Measurements from ENCODE around the gene AK4. TPM values are rescaled to one million over a fixed set of nuclear protein-coding genes. Genes with fewer than 3 reads are reported as not detected.

The AK4 gene
- total and polyA plus RNA-seq, 2 of the 4 experiments (the other 2 are of a cell fraction): 12.4 to 30.3 TPM

DNA sequence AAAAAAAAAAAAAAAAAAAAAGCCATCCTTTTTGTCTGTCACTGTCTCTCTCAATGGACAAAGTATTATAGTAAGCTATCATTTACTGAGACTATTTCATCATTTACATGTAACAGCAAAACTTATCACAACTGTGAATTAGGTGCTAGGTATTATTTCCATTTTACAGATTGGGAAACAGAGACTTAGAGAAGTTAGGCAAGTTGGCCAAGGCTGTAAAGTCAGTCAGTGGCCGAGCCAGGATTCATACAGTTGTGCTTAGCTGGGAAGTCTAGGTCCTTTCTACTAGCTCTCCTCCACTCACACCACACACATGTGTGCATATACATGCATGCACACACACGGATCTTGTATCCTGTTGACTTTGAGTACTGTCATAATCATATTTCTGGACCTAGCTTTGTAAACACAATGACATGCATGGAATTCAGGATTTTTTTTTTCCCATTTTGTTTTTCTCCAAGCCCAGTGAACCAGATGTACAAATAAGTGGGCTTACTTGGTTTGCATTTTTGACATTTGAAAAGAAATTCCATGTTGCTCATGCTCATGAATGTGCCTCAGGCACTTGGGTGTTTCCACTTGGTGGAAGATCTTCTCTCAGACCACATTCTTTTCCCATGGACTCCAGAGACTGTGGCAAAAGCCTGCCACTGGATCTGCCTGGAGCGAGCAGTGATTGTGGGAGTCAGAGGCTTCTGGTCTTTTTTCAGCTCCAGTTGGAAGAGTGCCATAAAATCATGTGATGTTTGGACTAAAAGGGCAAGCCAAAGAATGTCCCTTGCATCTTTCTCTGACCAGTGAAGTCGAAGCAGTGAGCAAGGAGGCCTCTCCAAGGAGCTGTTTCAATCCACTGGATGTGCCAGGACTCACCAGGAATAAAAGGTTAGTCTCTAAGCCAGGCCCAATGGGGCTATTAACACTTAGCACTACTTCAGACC lies 99.7 kb downstream of the AK4 start:
- dilution Hi-C loops (cut with HindIII; ENCODE audit: low sequenced_read_pairs, unreplicated experiment): no loop called here
- in situ Hi-C loops (cut with MboI; ENCODE audit: low sequenced_read_pairs): no loop called here
- 0% methylated on average over 1 of the region's 4 CpGs; no CpG with 5 or more reads in 1 of the 2 experiments for WGBS, 2 experiments (ENCODE audit: extremely low coverage in 2 of 2, insufficient read length in 1 of 2)
- no peak for TF ChIP-seq RAD21 (IDR thresholded peaks at IDR 0.05; ENCODE audit: low read length)
- no peak for TF ChIP-seq SMC3 (IDR thresholded peaks at IDR 0.05; ENCODE audit: low read depth, low read length)
- TF ChIP-seq, protein P1, sequence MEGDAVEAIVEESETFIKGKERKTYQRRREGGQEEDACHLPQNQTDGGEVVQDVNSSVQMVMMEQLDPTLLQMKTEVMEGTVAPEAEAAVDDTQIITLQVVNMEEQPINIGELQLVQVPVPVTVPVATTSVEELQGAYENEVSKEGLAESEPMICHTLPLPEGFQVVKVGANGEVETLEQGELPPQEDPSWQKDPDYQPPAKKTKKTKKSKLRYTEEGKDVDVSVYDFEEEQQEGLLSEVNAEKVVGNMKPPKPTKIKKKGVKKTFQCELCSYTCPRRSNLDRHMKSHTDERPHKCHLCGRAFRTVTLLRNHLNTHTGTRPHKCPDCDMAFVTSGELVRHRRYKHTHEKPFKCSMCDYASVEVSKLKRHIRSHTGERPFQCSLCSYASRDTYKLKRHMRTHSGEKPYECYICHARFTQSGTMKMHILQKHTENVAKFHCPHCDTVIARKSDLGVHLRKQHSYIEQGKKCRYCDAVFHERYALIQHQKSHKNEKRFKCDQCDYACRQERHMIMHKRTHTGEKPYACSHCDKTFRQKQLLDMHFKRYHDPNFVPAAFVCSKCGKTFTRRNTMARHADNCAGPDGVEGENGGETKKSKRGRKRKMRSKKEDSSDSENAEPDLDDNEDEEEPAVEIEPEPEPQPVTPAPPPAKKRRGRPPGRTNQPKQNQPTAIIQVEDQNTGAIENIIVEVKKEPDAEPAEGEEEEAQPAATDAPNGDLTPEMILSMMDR (conservative IDR thresholded peaks at IDR 0.05; ENCODE audit: low read depth, low read length): no peak
- no peak for TF ChIP-seq FOS (IDR thresholded peaks at IDR 0.05; ENCODE audit: low read depth, low read length)
- TF ChIP-seq POLR2A (IDR thresholded peaks at IDR 0.05; ENCODE audit: low read depth, low read length): no peak
- TF ChIP-seq MAZ (IDR thresholded peaks at IDR 0.05; ENCODE audit: borderline replicate concordance, low read depth, low read length): no peak
- no peak for TF ChIP-seq NFE2L2 (IDR thresholded peaks at IDR 0.05; ENCODE audit: low read depth, low read length)
- TF ChIP-seq RFX5 (IDR thresholded peaks at IDR 0.05; ENCODE audit: low read depth, low read length): no peak
- TF ChIP-seq, protein P2, sequence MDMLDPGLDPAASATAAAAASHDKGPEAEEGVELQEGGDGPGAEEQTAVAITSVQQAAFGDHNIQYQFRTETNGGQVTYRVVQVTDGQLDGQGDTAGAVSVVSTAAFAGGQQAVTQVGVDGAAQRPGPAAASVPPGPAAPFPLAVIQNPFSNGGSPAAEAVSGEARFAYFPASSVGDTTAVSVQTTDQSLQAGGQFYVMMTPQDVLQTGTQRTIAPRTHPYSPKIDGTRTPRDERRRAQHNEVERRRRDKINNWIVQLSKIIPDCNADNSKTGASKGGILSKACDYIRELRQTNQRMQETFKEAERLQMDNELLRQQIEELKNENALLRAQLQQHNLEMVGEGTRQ (IDR thresholded peaks at IDR 0.05; ENCODE audit: low read depth, low read length): no peak
- no peak for TF ChIP-seq CEBPB (IDR thresholded peaks at IDR 0.05; ENCODE audit: low read depth, low read length)
- TF ChIP-seq CHD1 (IDR thresholded peaks at IDR 0.05; ENCODE audit: low read depth, low read length): no peak
- no peak for TF ChIP-seq BHLHE40 (IDR thresholded peaks at IDR 0.05; ENCODE audit: low read depth, low read length)
- TF ChIP-seq MAFK (IDR thresholded peaks at IDR 0.05; ENCODE audit: low read depth, low read length): no peak
- TF ChIP-seq, protein P3, sequence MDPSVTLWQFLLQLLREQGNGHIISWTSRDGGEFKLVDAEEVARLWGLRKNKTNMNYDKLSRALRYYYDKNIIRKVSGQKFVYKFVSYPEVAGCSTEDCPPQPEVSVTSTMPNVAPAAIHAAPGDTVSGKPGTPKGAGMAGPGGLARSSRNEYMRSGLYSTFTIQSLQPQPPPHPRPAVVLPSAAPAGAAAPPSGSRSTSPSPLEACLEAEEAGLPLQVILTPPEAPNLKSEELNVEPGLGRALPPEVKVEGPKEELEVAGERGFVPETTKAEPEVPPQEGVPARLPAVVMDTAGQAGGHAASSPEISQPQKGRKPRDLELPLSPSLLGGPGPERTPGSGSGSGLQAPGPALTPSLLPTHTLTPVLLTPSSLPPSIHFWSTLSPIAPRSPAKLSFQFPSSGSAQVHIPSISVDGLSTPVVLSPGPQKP (IDR thresholded peaks at IDR 0.05; ENCODE audit: borderline replicate concordance, low read depth, low read length): no peak

More for the DNA sequence above, 99.7 kb downstream of the AK4 start:
- Histone ChIP-seq H3K36me3 (ENCODE audit: control insufficient read depth, insufficient read depth, low read length) (no peaks in the 10 kb centered on the region), H3K9ac (ENCODE audit: low read depth, low read length) (no peak overlapping the region), H3K9me3 (ENCODE audit: control insufficient read depth, insufficient read depth, low read length) (no peaks in the 10 kb centered on the region), H3K79me1 (ENCODE audit: low read depth in 1 of 2, low read length in 2 of 2) (no peaks in the 10 kb centered on the region), H3K4me1 (ENCODE audit: control insufficient read depth, insufficient read depth, low read length) (no peaks in the 10 kb centered on the region; the same call in 1 of the 2 replicates), H3K4me2 (ENCODE audit: low read depth, low read length) (no peak overlapping the region), H3K14ac (replicated peaks; ENCODE audit: low read depth, low read length) (no peak overlapping the region), H4K8ac (ENCODE audit: low read depth in 2 of 2, low read length in 2 of 2) (no peak overlapping the region), H3K56ac (ENCODE audit: extremely low read depth, insufficient read depth, low read length) (no peak overlapping the region), H4K91ac (ENCODE audit: insufficient read depth, low read depth, low read length) (no peak overlapping the region; the same call in 1 of the 2 replicates), H3K23ac (ENCODE audit: low read depth, low read length) (no peak overlapping the region), H3K27me3 (ENCODE audit: control insufficient read depth, insufficient read depth, low read length) (peaks cover 2% of the 10 kb centered on the region; the same call in 1 of the 2 replicates), H2AFZ (replicated peaks; ENCODE audit: low read length, poor library complexity) (peak overlapping the region; percentile 49), H3K4ac (ENCODE audit: low read depth, low read length) (no peak overlapping the region), H3K4me3 (ENCODE audit: insufficient read depth, low read depth, low read length) (no peak overlapping the region), H2AK5ac (ENCODE audit: low read depth, low read length) (no peak overlapping the region), H2BK20ac (ENCODE audit: low read depth, low read length) (no peak overlapping the region), H3K18ac (ENCODE audit: low read depth, low read length) (no peak overlapping the region), H2AK9ac (replicated peaks; ENCODE audit: low read depth, low read length, poor library complexity) (no peak overlapping the region), H4K5ac (ENCODE audit: low read depth, low read length) (no peak overlapping the region), H2BK120ac (ENCODE audit: low read depth, low read length) (0 out of 2 replicates have a peak overlapping the region, but pooled peaks have one; percentile 15), H2BK5ac (ENCODE audit: low read depth, low read length, poor library complexity, severe bottlenecking) (peak overlapping the region; percentile 29), H3K9me1 (ENCODE audit: insufficient read depth, low read length) (no peaks in the 10 kb centered on the region), H4K20me1 (ENCODE audit: insufficient read depth, low read length) (no peaks in the 10 kb centered on the region), H2BK15ac (ENCODE audit: low read depth, low read length) (no peak overlapping the region), H3K27ac (ENCODE audit: insufficient read depth, low read length) (no peak overlapping the region)
- ChIA-PET CTCF (interaction anchor here (0.6 kb wide), 1 partner anchor 139 kb away, joined by 5 read pairs; no protein-coding TSS in a partner anchor), POLR2A (ENCODE audit: unreplicated experiment) (no interaction called here)
- intact Hi-C loops (cut with micrococcal nuclease): no loop called here
- DNase-seq (peak; percentile 61), ATAC-seq (ENCODE audit: low read depth) (peak; percentile 82)
- no TSS peak for BruUV-seq (replicated peaks)

Data from IMR-90 (cell line).